Osteoblast (primary cell): Measurements from ENCODE around the gene GARIN5B. TPM values are rescaled to one million over a fixed set of nuclear protein-coding genes. Genes with fewer than 3 reads are reported as not detected.
"Not testable (repeated sequence)": the region's sequence is repeated elsewhere in the genome, so short reads cannot be mapped to it uniquely, and the experiment has no call there.

Experiments
- DNase-seq: peaks from one replicate; pipeline ENCODE4 v3.0.0; 2011; ENCODE audit warnings: low spot score, mixed read lengths; ENCODE audit not compliant: insufficient read length; ENCODE audit errors: missing footprints
- H2AFZ ChIP-seq: 2 replicates; pipeline ENCODE4 v1.6.0; 2011; ENCODE audit warnings: mild to moderate bottlenecking, low read length
- H3K27ac ChIP-seq: 2 replicates; pipeline ENCODE4 v1.5.1; 2011; ENCODE audit warnings: mild to moderate bottlenecking, low read depth, low read length, moderate library complexity
- H3K27me3 ChIP-seq: 2 replicates; pipeline ENCODE4 v1.6.0; 2012; ENCODE audit warnings: mild to moderate bottlenecking, control low read depth, inconsistent platforms, low read length, moderate library complexity; ENCODE audit not compliant: insufficient read depth
- H3K36me3 ChIP-seq: 2 replicates; pipeline ENCODE4 v1.5.1; 2011; ENCODE audit warnings: mild to moderate bottlenecking, low read length, control low read depth, moderate library complexity; ENCODE audit not compliant: insufficient read depth
- H3K4me1 ChIP-seq: 2 replicates; pipeline ENCODE4 v1.5.1; 2011; ENCODE audit warnings: mild to moderate bottlenecking, low read length, control low read depth, moderate library complexity; ENCODE audit not compliant: insufficient read depth
- H3K4me2 ChIP-seq: 2 replicates; pipeline ENCODE4 v1.6.0; 2011; ENCODE audit warnings: mild to moderate bottlenecking, low read length; ENCODE audit not compliant: insufficient read depth
- H3K4me3 ChIP-seq: fragments of 200-600 bp; sonication (generic); 3 replicates; pipeline ENCODE4 v1.5.1; 2012; ENCODE audit warnings: mild to moderate bottlenecking, low read length, inconsistent platforms; ENCODE audit not compliant: insufficient read depth
- H3K79me2 ChIP-seq: 2 replicates; pipeline ENCODE4 v1.6.0; 2012; ENCODE audit warnings: mild to moderate bottlenecking, low read length, control low read depth, inconsistent platforms; ENCODE audit not compliant: insufficient read depth
- H3K9me3 ChIP-seq: 2 replicates; pipeline ENCODE4 v1.5.1; 2011; ENCODE audit warnings: low read depth, low read length, control low read depth
- H4K20me1 ChIP-seq: 2 replicates; pipeline ENCODE4 v1.6.0; 2012; ENCODE audit warnings: mild to moderate bottlenecking, low read length, control low read depth; ENCODE audit not compliant: insufficient read depth
- CTCF ChIP-seq: IDR thresholded peaks from 2 replicates; pipeline ENCODE4 v1.5.1; 2011; ENCODE audit warnings: mild to moderate bottlenecking, low read depth, low read length, moderate library complexity; ENCODE audit errors: extremely low read depth
- total RNA-seq: library from RNA; depleted of rRNA; stranded (reverse); fragments of >200 nt; gene quantifications from 2 replicates; pipeline ENCODE4 v1.2.3, GENCODE V29; 2012

Gene GARIN5B
- total RNA-seq, 1 donor, result not detected

- Histone ChIP-seq H3K4me2 (peak overlapping the region; percentile 81), H3K27ac (peak overlapping the region; percentile 93), H3K9me3 (no peaks in the 10 kb centered on the region), H3K79me2 (peaks cover 36% of the 10 kb centered on the region), H3K36me3 (peaks cover 27% of the 10 kb centered on the region), H3K27me3 (peaks cover 3% of the 10 kb centered on the region), H4K20me1 (peaks cover 24% of the 10 kb centered on the region), H3K4me3 (peak overlapping the region; percentile 87), H3K4me1 (peaks cover 22% of the 10 kb centered on the region), H2AFZ (peak overlapping the region; percentile 91)
- DNase-seq, result peak; percentile 100
- no peak for TF ChIP-seq CTCF
Measured at GRCh38 chr19:55407800-55408532, 44.9 kb upstream of the GARIN5B start.

- H3K27me3 ChIP-seq, H3K9me3 ChIP-seq, DNase-seq: not testable (repeated sequence)
- peak within 1 kb of the TSS; percentile 87 for H3K4me3 ChIP-seq
- peaks cover 29% of the 10 kb centered on the region for H4K20me1 ChIP-seq
- H3K36me3 ChIP-seq, result peaks cover 31% of the 10 kb centered on the region
- H3K27ac ChIP-seq, result peak within 1 kb of the TSS; percentile 93
- peaks cover 40% of the 10 kb centered on the region for H3K79me2 ChIP-seq
- H3K4me1 ChIP-seq, result peaks cover 22% of the 10 kb centered on the region
- peak within 1 kb of the TSS; percentile 81 for H3K4me2 ChIP-seq
- peak within 1 kb of the TSS; percentile 91 for H2AFZ ChIP-seq
Measured at GRCh38 chr19:55407550-55407799, 44.4 kb upstream of the GARIN5B start, which contains the start of gene UBE2S. Gene UBE2S (minus strand): TSS chr19:55407788. CDS start chr19:55407589, 199 bp downstream.

GRCh38 chr19:55406826-55407549 is 43.9 kb upstream of the GARIN5B start:
- peak overlapping the region; percentile 93 for H3K27ac ChIP-seq
- H3K4me1 ChIP-seq, result peaks cover 22% of the 10 kb centered on the region
- H2AFZ ChIP-seq, result no peak overlapping the region
- H3K79me2 ChIP-seq, result peaks cover 45% of the 10 kb centered on the region
- H3K4me2 ChIP-seq, result peak overlapping the region; percentile 81
- peaks cover 3% of the 10 kb centered on the region for H3K27me3 ChIP-seq
- H3K4me3 ChIP-seq, result peak overlapping the region; percentile 87
- no peaks in the 10 kb centered on the region for H3K9me3 ChIP-seq
- H4K20me1 ChIP-seq, result peaks cover 33% of the 10 kb centered on the region
- peaks cover 36% of the 10 kb centered on the region for H3K36me3 ChIP-seq
- peak; percentile 92 for DNase-seq
- no peak for TF ChIP-seq CTCF

GRCh38 chr19:55406091-55406825 is 43.2 kb upstream of the GARIN5B start:
- peak overlapping the region; percentile 93 for H3K27ac ChIP-seq

More at GRCh38 chr19:55406091-55406825, 43.2 kb upstream of the GARIN5B start:
- peaks cover under 1% of the 10 kb centered on the region for H3K27me3 ChIP-seq
- H3K4me1 ChIP-seq, result peaks cover 22% of the 10 kb centered on the region
- H3K79me2 ChIP-seq, result peaks cover 45% of the 10 kb centered on the region
- peaks cover 37% of the 10 kb centered on the region for H4K20me1 ChIP-seq
- H3K4me3 ChIP-seq, result peak overlapping the region; percentile 87
- no peak for TF ChIP-seq CTCF
- no peak overlapping the region for H2AFZ ChIP-seq
- no peaks in the 10 kb centered on the region for H3K9me3 ChIP-seq
- peak; percentile 80 for DNase-seq
- H3K36me3 ChIP-seq, result peaks cover 41% of the 10 kb centered on the region
- H3K4me2 ChIP-seq, result peak overlapping the region; percentile 81
